Effector memory CD4-positive, alpha-beta T cell (primary cell): Measurements from ENCODE around the gene COL26A1.

Experiments used
- DNase-seq, 3 donors: peaks; one replicate each; pipeline ENCODE4 v3.0.0-alpha.2; 2020
- H3K27ac ChIP-seq: 2 replicates; pipeline ENCODE4 v1.7.0; 2013; ENCODE audit warnings: mild to moderate bottlenecking, low read length, moderate library complexity; ENCODE audit not compliant: insufficient read depth, poor library complexity, severe bottlenecking
- H3K27me3 ChIP-seq: replicated peaks from 2 replicates; pipeline ENCODE4 v1.7.0; 2013; ENCODE audit warnings: mild to moderate bottlenecking, low read length; ENCODE audit not compliant: insufficient read depth, control insufficient read depth, poor library complexity, severe bottlenecking
- H3K36me3 ChIP-seq: 2 replicates; pipeline ENCODE4 v1.7.0; 2013; ENCODE audit warnings: mild to moderate bottlenecking, low read length, moderate library complexity; ENCODE audit not compliant: control insufficient read depth, insufficient read depth
- H3K4me1 ChIP-seq: 2 replicates; pipeline ENCODE4 v1.7.0; 2013; ENCODE audit warnings: low read length, mild to moderate bottlenecking; ENCODE audit not compliant: control insufficient read depth, insufficient read depth, poor library complexity, severe bottlenecking
- H3K4me3 ChIP-seq: 2 replicates; pipeline ENCODE4 v1.7.0; 2013; ENCODE audit warnings: low read length, low read depth, mild to moderate bottlenecking; ENCODE audit not compliant: insufficient read depth, poor library complexity, severe bottlenecking
- H3K9me3 ChIP-seq: 2 replicates; pipeline ENCODE4 v1.7.0; 2013; ENCODE audit warnings: mild to moderate bottlenecking, low read length, moderate library complexity; ENCODE audit not compliant: control insufficient read depth

COL26A1 gene

GRCh38 chr7:101386177-101386557 is 23.5 kb downstream of the COL26A1 start:
- peaks cover 8% of the 10 kb centered on the region for H3K4me1 ChIP-seq

DNA sequence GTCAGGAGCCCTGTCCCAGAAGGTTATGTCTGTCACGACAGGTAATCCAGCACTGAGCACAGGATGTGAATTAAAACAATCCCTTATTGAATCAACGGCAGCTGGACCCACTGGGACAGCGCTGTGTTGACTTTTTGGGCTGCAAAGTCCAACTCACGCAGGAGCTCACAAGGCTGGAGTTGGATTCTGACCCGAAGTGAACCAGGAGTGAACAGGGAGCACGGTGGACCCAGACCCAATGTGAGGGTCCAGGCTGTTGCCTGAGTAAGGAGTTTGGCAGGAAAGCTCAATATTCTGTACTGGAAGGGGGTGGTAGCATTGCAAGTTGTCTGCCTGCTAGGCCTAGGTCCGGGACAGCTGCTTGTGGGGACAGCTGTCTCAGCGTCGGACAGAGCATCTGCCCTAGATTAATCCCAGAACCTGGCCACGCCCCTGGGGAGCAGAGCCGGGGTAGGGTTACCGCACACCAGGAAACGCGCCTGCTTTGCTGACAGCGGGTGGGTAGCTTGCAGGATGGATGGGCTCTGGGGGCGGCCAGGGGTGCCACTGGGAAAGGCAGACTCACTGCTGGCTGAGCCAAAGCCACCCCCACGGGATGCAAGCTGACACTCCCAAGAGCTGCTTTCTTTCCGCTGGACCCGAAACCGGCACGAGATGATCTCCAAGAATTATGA is 24.0 kb downstream of the COL26A1 start:
- no peak for DNase-seq

More at GRCh38 chr7:101386177-101386557, 23.5 kb downstream of the COL26A1 start:
- no peak overlapping the region for H3K27ac ChIP-seq
- no peak for DNase-seq
- H3K4me3 ChIP-seq, result no peak overlapping the region
- no peaks in the 10 kb centered on the region for H3K9me3 ChIP-seq
- H3K27me3 ChIP-seq, result no peaks in the 10 kb centered on the region
- H3K36me3 ChIP-seq, result no peaks in the 10 kb centered on the region

DNA sequence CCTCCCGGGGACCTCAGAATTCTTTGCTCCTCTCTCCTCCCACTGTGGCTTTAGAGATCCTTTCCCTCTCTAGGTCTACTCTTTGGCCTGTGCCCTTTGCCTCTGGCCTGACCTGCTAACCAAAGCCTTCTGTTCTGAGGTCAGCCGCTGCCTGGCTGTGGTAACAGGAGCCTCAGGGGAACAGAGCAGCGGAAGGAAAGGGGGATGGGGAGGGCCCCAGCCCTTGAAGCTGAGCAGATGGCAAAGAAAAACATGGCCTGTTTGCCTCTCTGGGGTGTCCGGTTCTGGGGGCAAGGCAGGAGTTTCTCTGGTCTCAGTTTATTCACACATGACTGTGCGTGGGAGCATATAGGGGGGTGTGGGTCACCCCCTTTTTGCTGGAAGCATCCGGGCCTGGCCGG is 28.2 kb downstream of the COL26A1 start:
- no peak for DNase-seq
- Histone ChIP-seq H3K27me3 (no peaks in the 10 kb centered on the region), H3K4me3 (no peak overlapping the region), H3K9me3 (no peaks in the 10 kb centered on the region), H3K4me1 (peaks cover 8% of the 10 kb centered on the region), H3K36me3 (no peaks in the 10 kb centered on the region), H3K27ac (no peak overlapping the region)

More for the DNA sequence above, 24.0 kb downstream of the COL26A1 start:
- H3K4me3 ChIP-seq, result no peak overlapping the region
- H3K36me3 ChIP-seq, result no peaks in the 10 kb centered on the region
- peaks cover 8% of the 10 kb centered on the region for H3K4me1 ChIP-seq
- no peaks in the 10 kb centered on the region for H3K27me3 ChIP-seq
- H3K9me3 ChIP-seq, result no peaks in the 10 kb centered on the region
- no peak overlapping the region for H3K27ac ChIP-seq

GRCh38 chr7:101391991-101392390 is 29.3 kb downstream of the COL26A1 start:
- H3K4me1 ChIP-seq, result peaks cover 8% of the 10 kb centered on the region
- no peak for DNase-seq
- H3K9me3 ChIP-seq, result no peaks in the 10 kb centered on the region
- H3K27ac ChIP-seq, result no peak overlapping the region
- no peaks in the 10 kb centered on the region for H3K36me3 ChIP-seq
- no peak overlapping the region for H3K4me3 ChIP-seq
- no peaks in the 10 kb centered on the region for H3K27me3 ChIP-seq

- no peak overlapping the region for H3K4me3 ChIP-seq
- no peak for DNase-seq
- no peaks in the 10 kb centered on the region for H3K36me3 ChIP-seq
- no peaks in the 10 kb centered on the region for H3K9me3 ChIP-seq
- H3K27me3 ChIP-seq, result no peaks in the 10 kb centered on the region
- H3K27ac ChIP-seq, result no peak overlapping the region
- H3K4me1 ChIP-seq, result peaks cover 8% of the 10 kb centered on the region
These were observed 31.2 kb downstream of the COL26A1 start for GRCh38 chr7:101393865-101394264.

DNA sequence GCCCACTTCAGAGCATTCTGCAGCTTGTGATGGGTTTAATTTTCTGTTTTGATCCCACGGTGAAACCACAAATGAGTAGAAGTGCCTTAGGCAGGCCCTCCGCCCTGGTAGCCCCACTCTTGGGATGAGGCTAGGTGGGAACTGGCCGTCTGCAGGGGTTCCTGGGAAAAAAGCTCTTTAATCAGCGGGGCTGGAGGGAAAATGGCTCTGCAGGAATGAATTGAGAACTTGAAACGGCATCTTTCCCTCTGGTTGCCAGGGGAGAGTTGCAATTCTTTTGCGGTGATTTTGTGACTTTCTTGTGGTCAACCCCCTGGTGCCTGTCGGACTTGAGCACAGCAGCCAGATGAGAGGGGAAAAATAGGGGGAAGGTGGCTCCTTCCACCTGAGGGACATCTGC is 32.7 kb downstream of the COL26A1 start:
- Histone ChIP-seq H3K4me3 (no peak overlapping the region), H3K4me1 (peaks cover 7% of the 10 kb centered on the region), H3K27ac (no peak overlapping the region), H3K36me3 (no peaks in the 10 kb centered on the region), H3K27me3 (no peaks in the 10 kb centered on the region), H3K9me3 (no peaks in the 10 kb centered on the region)
- DNase-seq, result no peak

DNA sequence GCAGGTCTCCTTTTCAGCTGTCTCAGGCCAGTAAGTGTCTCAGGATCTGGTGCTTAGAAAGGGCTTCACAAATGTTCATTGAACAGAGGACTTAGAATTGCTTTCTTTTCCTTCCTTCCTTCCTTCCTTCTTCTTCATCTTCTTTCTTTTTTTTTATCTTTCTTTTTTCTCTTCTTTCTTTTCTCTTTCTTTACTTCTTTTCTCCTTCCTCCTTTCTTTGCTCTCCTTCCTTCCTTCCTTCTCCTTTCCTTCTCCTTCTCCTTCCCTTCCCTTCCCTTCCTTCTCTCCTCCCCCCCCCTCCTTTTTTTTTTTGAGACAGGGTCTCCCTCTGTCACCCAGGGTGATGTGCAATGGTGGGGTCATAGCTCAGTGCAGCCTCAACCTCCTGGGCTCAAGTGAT is 34.6 kb downstream of the COL26A1 start:
- DNase-seq, result no peak
- no peaks in the 10 kb centered on the region for H3K27me3 ChIP-seq
- no peaks in the 10 kb centered on the region for H3K36me3 ChIP-seq
- H3K27ac ChIP-seq, result no peak overlapping the region
- H3K9me3 ChIP-seq, result no peaks in the 10 kb centered on the region
- H3K4me1 ChIP-seq, result no peaks in the 10 kb centered on the region
- no peak overlapping the region for H3K4me3 ChIP-seq

DNA sequence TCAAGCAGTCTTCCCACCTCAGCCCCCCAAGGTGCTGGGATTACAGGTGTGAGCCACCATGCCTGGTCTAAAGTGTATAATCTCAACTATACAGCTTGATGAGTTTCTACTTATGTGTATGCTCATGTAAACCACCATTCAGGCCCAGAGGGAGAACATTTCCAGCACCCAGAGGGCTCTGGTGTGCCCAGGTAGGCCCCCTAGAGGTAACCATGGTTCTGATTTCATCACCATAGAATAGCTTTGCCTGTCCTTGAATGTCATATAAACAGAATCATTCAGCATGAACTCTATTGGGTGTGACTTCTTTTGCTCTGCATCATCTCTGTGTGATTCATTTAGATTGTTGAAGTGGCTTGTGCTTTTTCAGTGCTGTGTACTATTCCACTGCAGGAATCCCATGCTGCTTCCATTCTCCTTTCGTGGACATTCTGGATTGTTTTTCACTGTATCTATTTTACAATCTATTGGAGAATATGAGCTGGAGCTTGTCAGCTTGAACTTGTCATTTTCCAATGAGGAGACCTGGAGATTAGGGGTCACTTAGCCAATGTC is 35.2 kb downstream of the COL26A1 start:
- Histone ChIP-seq H3K27me3 (no peaks in the 10 kb centered on the region), H3K36me3 (no peaks in the 10 kb centered on the region)

DNA sequence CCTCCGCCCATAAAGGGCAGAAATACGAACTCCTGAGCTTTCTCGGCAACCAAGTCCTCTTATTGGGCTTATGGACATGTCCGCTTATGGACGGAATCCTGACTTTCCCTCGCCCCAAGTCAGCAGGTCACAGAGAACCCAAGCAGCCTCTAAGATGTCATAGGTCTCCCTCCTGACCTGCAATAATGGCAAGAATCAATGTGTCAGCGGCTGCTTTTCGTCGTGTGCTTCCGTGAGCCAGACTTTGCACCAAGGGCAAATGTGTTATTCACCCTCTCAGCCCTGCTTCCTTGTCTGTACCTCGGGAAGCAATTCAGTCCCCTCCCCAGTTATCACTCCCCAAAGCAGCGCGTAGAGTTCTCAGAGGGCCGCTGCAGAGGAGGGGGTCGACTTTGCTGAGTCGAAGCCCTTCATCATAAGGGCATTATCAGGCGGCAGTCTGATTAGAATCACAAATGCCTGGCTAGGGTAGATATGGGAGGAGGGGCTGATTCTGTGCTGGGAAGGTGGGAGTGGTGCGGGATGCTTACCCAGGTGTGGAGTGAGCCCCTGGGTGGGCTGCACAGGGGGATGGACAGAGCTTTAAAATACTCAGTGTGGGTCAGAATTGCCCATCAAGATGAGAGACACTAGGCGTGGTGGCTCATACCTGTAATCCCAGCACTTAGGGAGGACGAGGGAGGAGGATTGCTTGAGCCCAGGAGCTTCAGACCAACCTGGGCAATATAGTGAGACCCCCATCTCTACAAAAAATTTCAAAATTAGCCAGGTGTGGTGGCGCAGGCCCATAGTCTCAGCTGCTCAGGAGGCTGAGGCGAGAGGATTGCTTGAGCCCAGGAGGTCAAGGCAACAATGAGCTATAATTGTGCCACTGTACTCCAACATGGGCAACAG is 36.0 kb downstream of the COL26A1 start:
- Histone ChIP-seq H3K27ac (no peak overlapping the region), H3K4me3 (no peak overlapping the region), H3K4me1 (no peaks in the 10 kb centered on the region), H3K9me3 (no peaks in the 10 kb centered on the region), H3K27me3 (no peaks in the 10 kb centered on the region), H3K36me3 (no peaks in the 10 kb centered on the region)
- DNase-seq, result no peak

More for the DNA sequence above, 35.2 kb downstream of the COL26A1 start:
- Histone ChIP-seq H3K27ac (no peak overlapping the region), H3K9me3 (no peaks in the 10 kb centered on the region), H3K4me3 (no peak overlapping the region), H3K4me1 (no peaks in the 10 kb centered on the region)
- DNase-seq, result no peak

DNA sequence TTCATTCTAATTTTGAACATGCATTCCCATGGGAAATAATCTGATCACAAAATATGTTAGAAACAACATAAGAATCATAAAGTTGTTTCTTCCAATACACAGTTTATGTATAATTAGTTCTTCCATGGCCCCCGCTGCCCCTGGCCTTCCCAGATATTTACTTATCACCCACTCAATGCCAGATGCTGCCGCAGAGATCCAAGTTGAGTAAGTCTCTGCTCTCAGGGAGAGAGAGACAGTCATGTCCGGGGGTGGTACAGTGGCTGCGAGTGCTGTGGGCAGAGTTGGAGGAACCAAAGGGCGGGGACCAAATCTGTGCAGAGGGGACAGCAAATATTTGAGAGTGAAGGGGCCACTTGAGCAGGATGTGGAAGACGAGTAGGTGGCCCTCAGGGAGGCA is 37.1 kb downstream of the COL26A1 start:
- Histone ChIP-seq H3K27ac (no peak overlapping the region), H3K4me3 (no peak overlapping the region), H3K9me3 (no peaks in the 10 kb centered on the region), H3K4me1 (no peaks in the 10 kb centered on the region), H3K36me3 (no peaks in the 10 kb centered on the region), H3K27me3 (no peaks in the 10 kb centered on the region)
- DNase-seq, result no peak
